Keratinocyte (primary cell): ENCODE results near the gene MAP1LC3B2. TPM values are rescaled to one million over a fixed set of nuclear protein-coding genes. Genes with fewer than 3 reads are reported as not detected.
"Not testable (repeated sequence)": the region's sequence is repeated elsewhere in the genome, so short reads cannot be mapped to it uniquely, and the experiment has no call there.

Experiments
- DNase-seq: peaks from one replicate; pipeline ENCODE4 v3.0.0-alpha.2; 2011; ENCODE audit warnings: low read depth, missing footprints, low spot score
- FAIRE-seq: peaks from 2 replicates; lab custom pipeline; 2011; peaks lifted over from hg19 to GRCh38; lab: Jason Lieb, UNC
- H2AFZ ChIP-seq: 2 replicates; pipeline ENCODE4 v1.6.0; 2012; ENCODE audit warnings: low read length, control low read depth, inconsistent platforms; ENCODE audit not compliant: control insufficient read depth
- H3K27ac ChIP-seq: 2 replicates; pipeline ENCODE4 v1.5.1; 2011; ENCODE audit warnings: low read length; ENCODE audit not compliant: control insufficient read depth, insufficient read depth
- H3K27me3 ChIP-seq: 3 replicates; pipeline ENCODE4 v1.6.0; 2011; ENCODE audit warnings: low read length; ENCODE audit not compliant: control insufficient read depth, insufficient read depth; ENCODE audit errors: extremely low read depth
- H3K36me3 ChIP-seq, 2 experiments: 2 replicates in 1 of 2; 3 replicates in 1 of 2; pipeline ENCODE4 v1.5.1; 2011; ENCODE audit warnings: low read length in 2 of 2, mild to moderate bottlenecking in 1 of 2; ENCODE audit not compliant: control insufficient read depth in 2 of 2, insufficient read depth in 2 of 2; ENCODE audit errors: extremely low read depth in 1 of 2
- H3K4me1 ChIP-seq: 3 replicates; pipeline ENCODE4 v1.5.1; 2011; ENCODE audit warnings: low read length; ENCODE audit not compliant: control insufficient read depth, insufficient read depth; ENCODE audit errors: extremely low read depth
- H3K4me2 ChIP-seq: 3 replicates; pipeline ENCODE4 v1.6.0; 2011; ENCODE audit warnings: low read depth, low read length; ENCODE audit not compliant: control insufficient read depth, insufficient read depth; ENCODE audit errors: extremely low read depth
- H3K4me3 ChIP-seq, 3 experiments: fragments of 200-600 bp in 1 of 3; sonication (generic) in 1 of 3; 2 replicates in 2 of 3; 3 replicates in 1 of 3; pipeline ENCODE4 v1.5.1; 2011 to 2016; ENCODE audit warnings: low read length in 3 of 3, mild to moderate bottlenecking in 3 of 3, control low read depth in 2 of 3, inconsistent platforms in 1 of 3, low read depth in 1 of 3, mixed read lengths in 1 of 3, mixed run types in 1 of 3, moderate library complexity in 1 of 3; ENCODE audit not compliant: control insufficient read depth in 2 of 3, insufficient read depth in 2 of 3; ENCODE audit errors: extremely low read depth in 1 of 3
- H3K79me2 ChIP-seq: 2 replicates; pipeline ENCODE4 v1.6.0; 2012; ENCODE audit warnings: low read length; ENCODE audit not compliant: control insufficient read depth, insufficient read depth
- H3K9ac ChIP-seq: 3 replicates; pipeline ENCODE4 v1.6.0; 2011; ENCODE audit warnings: low read length; ENCODE audit not compliant: control insufficient read depth, insufficient read depth; ENCODE audit errors: extremely low read depth
- H3K9me1 ChIP-seq: 3 replicates; pipeline ENCODE4 v1.6.0; 2011; ENCODE audit warnings: low read length; ENCODE audit not compliant: control insufficient read depth, insufficient read depth; ENCODE audit errors: extremely low read depth
- H3K9me3 ChIP-seq: 2 replicates; pipeline ENCODE4 v1.5.1; 2012; ENCODE audit warnings: low read depth, low read length; ENCODE audit not compliant: control insufficient read depth
- H4K20me1 ChIP-seq: 3 replicates; pipeline ENCODE4 v1.6.0; 2011; ENCODE audit warnings: low read length; ENCODE audit not compliant: control insufficient read depth, insufficient read depth; ENCODE audit errors: extremely low read depth
- EZH2 ChIP-seq: IDR thresholded peaks from one replicate; pipeline ENCODE4 v1.6.1; 2012; ENCODE audit warnings: inconsistent platforms, mild to moderate bottlenecking, low read length, moderate library complexity
- dilution Hi-C: fragments of 300-500 bp; cut with MboI; formaldehyde crosslinking; loops from one replicate; pipeline ENCODE4 v1.7.0; 2020; ENCODE audit warnings: low sequenced_read_pairs; ENCODE audit not compliant: extremely low pct_ligation_motif_present
- polyA plus RNA-seq, 5 experiments: library from polyadenylated mRNA; depleted of rRNA in 3 of 5; stranded (reverse) in 3 of 5; stranded (forward) in 1 of 5; unstranded in 1 of 5; fragments of >200 nt; gene quantifications; 1 replicate in 1 of 5; 2 replicates in 3 of 5; 3 replicates in 1 of 5; pipeline versions ENCODE4 v1.2.1 to v1.2.3, GENCODE V29; 2011 to 2012; ENCODE audit warnings: missing spikeins in 2 of 5, low read depth in 1 of 5, low replicate concordance in 1 of 5
- TF ChIP-seq, protein P1 (sequence below), 3 experiments: IDR thresholded peaks in 1 of 3; conservative IDR thresholded peaks in 1 of 3; optimal IDR thresholded peaks in 1 of 3; 2 replicates in 2 of 3; 3 replicates in 1 of 3; pipeline versions ENCODE3 to v1.5.1; 2011; ENCODE audit warnings: low read length in 3 of 3, mild to moderate bottlenecking in 3 of 3, moderate library complexity in 2 of 3, control low read depth in 1 of 3, inconsistent platforms in 1 of 3; ENCODE audit not compliant: insufficient read depth in 2 of 3; ENCODE audit errors: extremely low read depth in 1 of 3

The MAP1LC3B2 gene
- polyA plus RNA-seq, 1 donor (not counting 4 experiments of a cell fraction or from before 2014, with no cell fraction given) = 6.0 TPM

DNA sequence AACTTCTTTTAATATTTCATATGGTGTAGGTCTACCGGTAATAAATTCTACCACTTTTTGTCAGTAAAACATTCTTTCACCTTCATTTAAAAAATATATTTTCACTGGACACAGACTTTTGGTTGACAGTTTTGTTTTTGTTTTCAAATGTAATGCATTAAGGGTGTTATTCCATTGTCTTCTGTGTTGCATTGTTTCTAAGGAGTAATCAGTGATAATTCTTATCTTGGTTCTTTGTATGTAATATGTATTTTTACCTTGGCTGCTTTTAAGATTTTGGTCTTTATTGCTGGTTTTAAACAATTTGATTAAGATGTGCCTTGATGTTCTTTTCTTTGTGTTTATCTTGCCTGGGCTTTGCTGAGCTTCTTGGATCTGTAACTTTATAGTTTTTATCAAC lies 4.1 kb downstream of the MAP1LC3B2 start:
- no peaks in the 10 kb centered on the region for H3K9me1 ChIP-seq
- no peaks in the 10 kb centered on the region for H3K79me2 ChIP-seq
- H3K4me2 ChIP-seq = no peak overlapping the region
- dilution Hi-C loops = no loop called here
- no peaks in the 10 kb centered on the region for H3K27me3 ChIP-seq
- FAIRE-seq (no peak), DNase-seq (no peak)
- no peak overlapping the region for H3K27ac ChIP-seq
- H4K20me1 ChIP-seq = no peaks in the 10 kb centered on the region
- H3K9ac ChIP-seq = no peak overlapping the region
- H3K9me3 ChIP-seq = no peaks in the 10 kb centered on the region
- no peak overlapping the region for H3K4me3 ChIP-seq
- H2AFZ ChIP-seq = no peak overlapping the region
- H3K36me3 ChIP-seq = no peaks in the 10 kb centered on the region
- TF ChIP-seq, protein P1, sequence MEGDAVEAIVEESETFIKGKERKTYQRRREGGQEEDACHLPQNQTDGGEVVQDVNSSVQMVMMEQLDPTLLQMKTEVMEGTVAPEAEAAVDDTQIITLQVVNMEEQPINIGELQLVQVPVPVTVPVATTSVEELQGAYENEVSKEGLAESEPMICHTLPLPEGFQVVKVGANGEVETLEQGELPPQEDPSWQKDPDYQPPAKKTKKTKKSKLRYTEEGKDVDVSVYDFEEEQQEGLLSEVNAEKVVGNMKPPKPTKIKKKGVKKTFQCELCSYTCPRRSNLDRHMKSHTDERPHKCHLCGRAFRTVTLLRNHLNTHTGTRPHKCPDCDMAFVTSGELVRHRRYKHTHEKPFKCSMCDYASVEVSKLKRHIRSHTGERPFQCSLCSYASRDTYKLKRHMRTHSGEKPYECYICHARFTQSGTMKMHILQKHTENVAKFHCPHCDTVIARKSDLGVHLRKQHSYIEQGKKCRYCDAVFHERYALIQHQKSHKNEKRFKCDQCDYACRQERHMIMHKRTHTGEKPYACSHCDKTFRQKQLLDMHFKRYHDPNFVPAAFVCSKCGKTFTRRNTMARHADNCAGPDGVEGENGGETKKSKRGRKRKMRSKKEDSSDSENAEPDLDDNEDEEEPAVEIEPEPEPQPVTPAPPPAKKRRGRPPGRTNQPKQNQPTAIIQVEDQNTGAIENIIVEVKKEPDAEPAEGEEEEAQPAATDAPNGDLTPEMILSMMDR (optimal IDR thresholded peaks at IDR 0.05 in 1 of 3, IDR thresholded peaks at IDR 0.05 in 1 of 3, conservative IDR thresholded peaks at IDR 0.05 in 1 of 3; ENCODE audit: extremely low read depth in 1 of 3, insufficient read depth in 2 of 3, low read length in 3 of 3) = no peak
- TF ChIP-seq EZH2 = no peak
- peaks cover 23% of the 10 kb centered on the region for H3K4me1 ChIP-seq

DNA sequence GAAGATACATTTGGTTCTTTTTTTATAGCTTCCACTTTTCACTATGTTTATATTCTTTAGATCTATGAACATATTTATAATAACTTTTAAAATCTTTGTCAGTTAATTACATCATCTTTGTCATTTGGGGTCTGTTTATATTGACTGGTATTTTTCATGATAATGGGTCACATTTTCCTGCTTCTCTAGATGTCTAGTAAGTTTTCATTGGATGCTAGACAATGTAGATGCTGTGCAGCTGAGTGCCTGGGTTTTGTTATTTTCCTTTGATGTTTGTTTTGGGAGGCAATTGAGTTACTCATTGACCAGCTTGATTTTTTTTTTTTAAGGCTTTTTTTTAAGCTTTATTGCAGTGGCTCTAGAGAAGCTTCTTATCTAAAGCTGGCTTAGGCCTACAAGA lies 4.9 kb downstream of the MAP1LC3B2 start:
- Histone ChIP-seq H4K20me1 (no peaks in the 10 kb centered on the region), H3K4me1 (peaks cover 16% of the 10 kb centered on the region), H3K4me2 (no peak overlapping the region), H3K36me3 (no peaks in the 10 kb centered on the region), H3K4me3 (no peak overlapping the region), H3K9me1 (no peaks in the 10 kb centered on the region), H2AFZ (no peak overlapping the region), H3K9ac (no peak overlapping the region), H3K79me2 (no peaks in the 10 kb centered on the region), H3K27me3 (no peaks in the 10 kb centered on the region), H3K9me3 (no peaks in the 10 kb centered on the region), H3K27ac (no peak overlapping the region)
- TF ChIP-seq, protein P1 (optimal IDR thresholded peaks at IDR 0.05 in 1 of 3, IDR thresholded peaks at IDR 0.05 in 1 of 3, conservative IDR thresholded peaks at IDR 0.05 in 1 of 3; ENCODE audit: extremely low read depth in 1 of 3, insufficient read depth in 2 of 3, low read length in 3 of 3) = no peak
- no peak for TF ChIP-seq EZH2
- DNase-seq (no peak), FAIRE-seq (no peak)
- dilution Hi-C loops = no loop called here

DNA sequence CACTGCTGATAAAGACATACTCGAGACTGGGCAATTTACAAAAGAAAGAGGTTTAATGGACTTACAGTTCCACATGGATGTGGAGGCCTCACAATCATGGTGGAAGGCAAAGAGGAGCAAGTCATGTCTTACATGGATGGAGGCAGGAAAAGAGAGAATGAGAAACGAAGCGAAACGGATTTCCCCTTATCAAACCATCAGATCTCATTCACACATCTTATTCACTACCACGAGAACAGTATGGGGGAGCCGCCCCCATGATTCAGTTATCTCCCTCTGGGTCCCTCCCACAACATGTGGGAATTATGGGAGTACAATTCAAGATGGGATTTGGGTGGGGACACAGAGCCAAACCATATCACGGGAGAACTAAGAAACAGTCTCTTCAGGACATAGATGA lies 6.0 kb downstream of the MAP1LC3B2 start:
- not testable (repeated sequence) for H3K79me2 ChIP-seq

More for the DNA sequence above, 6.0 kb downstream of the MAP1LC3B2 start:
- H3K4me2 ChIP-seq, H4K20me1 ChIP-seq, H2AFZ ChIP-seq, H3K4me3 ChIP-seq, H3K36me3 ChIP-seq, FAIRE-seq, dilution Hi-C loops, H3K9ac ChIP-seq, DNase-seq, H3K27ac ChIP-seq, H3K9me1 ChIP-seq, H3K4me1 ChIP-seq, H3K9me3 ChIP-seq, H3K27me3 ChIP-seq: not testable (repeated sequence)
